Right lobe of liver (tissue), 6 donors: ENCODE results near the gene AVL9. TPM values are rescaled to one million over a fixed set of nuclear protein-coding genes. Genes with fewer than 3 reads are reported as not detected.

ENCODE experiments used
- ATAC-seq, 4 donors: fragments of 200-7000 bp; cut with Tn5 transposase; one replicate each; pipeline ENCODE4 v1.9.1; 2020; ENCODE audit warnings: mild to moderate bottlenecking in 4 of 4, moderate library complexity in 4 of 4
- DNase-seq, 3 donors: peaks; one replicate each; pipeline ENCODE4 v3.0.0-alpha.2; 2020
- H3K27ac ChIP-seq, 3 donors: fragments of 200-600 bp; one replicate each; pipeline ENCODE4 v1.8.0; 2022
- H3K27me3 ChIP-seq, 2 donors: fragments of 200-600 bp; one replicate each; pipeline ENCODE4 v1.8.0; 2022
- H3K36me3 ChIP-seq, 4 donors: fragments of 200-600 bp; sonication (generic) in 1 of 4; one replicate each; pipeline versions ENCODE4 v1.5.1 to v1.8.0; 2017 to 2022; ENCODE audit warnings: control low read depth in 1 of 4
- H3K4me1 ChIP-seq, 4 donors: fragments of 200-600 bp; sonication (generic) in 1 of 4; one replicate each; pipeline versions ENCODE4 v1.5.1 to v1.8.0; 2017 to 2022; ENCODE audit warnings: control low read depth in 1 of 4
- H3K4me3 ChIP-seq, 3 donors: fragments of 200-600 bp; one replicate each; pipeline ENCODE4 v1.8.0; 2022
- H3K9me3 ChIP-seq, 4 donors: fragments of 200-600 bp; sonication (generic) in 1 of 4; one replicate each; pipeline versions ENCODE4 v1.5.1 to v1.8.0; 2017 to 2022; ENCODE audit warnings: control low read depth in 1 of 4
- POLR2A ChIP-seq: fragments of 450-650 bp; IDR thresholded peaks from one replicate; pipeline ENCODE4 v1.6.1; 2017; ENCODE audit warnings: antibody characterized with exemption, mild to moderate bottlenecking
- WGBS: methylation state at CpG from one replicate; pipeline ENCODE4 v1.1.6; 2018; ENCODE audit warnings: low coverage, low lambda C conversion rate; ENCODE audit not compliant: insufficient coverage; ENCODE audit errors: missing lambda C conversion rate; 5-methylcytosine and 5-hydroxymethylcytosine counted together
- intact Hi-C, 2 donors: fragments of 100-400 bp; cut with DNase I; formaldehyde crosslinking; loops; one replicate each; pipeline versions ENCODE4 v1.11.2 to v1.14.1; 2022
- long read RNA-seq: library from polyadenylated mRNA; unstranded; transcript quantifications from one replicate; pipeline ENCODE4 v2.0.0, GENCODE V29; 2019
- total RNA-seq, 6 experiments: library from RNA; depleted of rRNA in 2 of 6; stranded (reverse); fragments of >200 nt in 2 of 6; fragmentation: NEBNext Ultra II Directional in 3 of 6; extraction: Animal tissue kit (Norgen Biotek cat#: 25700) in 3 of 6; gene quantifications; one replicate each; pipeline versions ENCODE4 v1.1.0 to v1.2.4, GENCODE V29; 2016 to 2023
- TF ChIP-seq, protein P1 (sequence below), 4 donors: fragments of 200-600 bp in 3 of 4; fragments of 450-650 bp in 1 of 4; IDR thresholded peaks; one replicate each; pipeline versions ENCODE4 v1.5.1 to v1.8.0; 2016 to 2022; ENCODE audit warnings: antibody characterized with exemption in 4 of 4, mild to moderate bottlenecking in 2 of 4
- donor health status: DM: no; HTN: yes; CAD: no.
- donor health status: DM: no; HTN: no; CAD: no.
- donor health status: DM: no; HTN: no; CAD: no.
- donor health status: DM: no; HTN: yes; CAD: no.
- donor health status: DM: no; HTN: yes; CAD: no.

The AVL9 gene
- 10 to 100 TPM; 12.5 to 22.9 (median 15.3) TPM for total RNA-seq
- long read RNA-seq: 0 reads

DNA sequence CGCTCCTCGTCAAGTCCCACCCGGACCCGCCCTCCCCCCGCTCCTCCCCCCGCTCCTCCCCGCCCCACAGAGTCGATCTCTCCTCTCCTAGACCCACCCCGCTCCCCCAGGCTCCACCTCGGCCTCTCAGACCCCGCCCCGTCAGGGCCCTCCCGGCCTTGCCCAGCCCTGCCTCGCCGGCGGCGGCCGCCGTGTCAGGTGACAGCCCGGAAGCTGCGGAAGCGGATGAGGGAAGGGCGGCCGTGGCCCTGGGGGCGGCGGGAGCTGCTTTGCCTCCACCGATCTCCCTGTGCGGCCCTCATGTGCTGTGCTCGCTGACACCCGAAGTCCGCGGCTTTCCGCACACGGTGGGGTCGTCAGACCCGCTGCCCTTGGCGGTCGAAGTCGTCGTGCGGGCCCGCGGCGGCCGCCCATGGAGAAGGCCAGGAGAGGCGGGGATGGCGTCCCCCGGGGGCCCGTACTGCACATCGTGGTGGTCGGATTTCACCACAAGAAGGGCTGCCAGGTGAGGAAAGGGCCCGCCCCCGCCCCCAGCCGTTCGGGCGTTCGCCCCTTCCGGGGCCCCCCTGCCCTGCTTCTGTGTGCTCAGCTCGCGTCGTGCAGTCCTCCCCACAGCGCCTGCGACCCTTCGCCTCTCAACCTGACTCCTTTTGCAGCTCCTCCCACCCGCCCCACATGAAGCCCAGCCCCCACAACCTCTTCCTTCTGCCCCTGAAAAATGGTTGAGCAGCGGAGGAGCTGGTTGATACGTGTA is at the start of gene AVL9:
TSS of gene AVL9 (plus strand) at position 192 of the 754 bp plus-strand sequence. CDS start at position 413, 221 bp downstream.
- Histone ChIP-seq H3K4me3 (peak within 1 kb of the TSS; percentile 92 to 97 (median 96)), H3K9me3 (no peaks in the 10 kb centered on the region), H3K36me3 (no peaks in the 10 kb centered on the region), H3K4me1 (peaks cover 0 to 19% (median 6%) of the 10 kb centered on the region in 4 donors), H3K27ac (peak within 1 kb of the TSS; percentile 83 to 93 (median 93)), H3K27me3 (no peaks in the 10 kb centered on the region)
- 0% methylated on average over 6 of the region's 67 CpGs for WGBS
- DNase-seq (peak; percentile 99 to 100 (median 100)), ATAC-seq (peak; percentile 95 to 100 (median 96))
- TF ChIP-seq POLR2A: peak; percentile 86
- TF ChIP-seq, protein P1, sequence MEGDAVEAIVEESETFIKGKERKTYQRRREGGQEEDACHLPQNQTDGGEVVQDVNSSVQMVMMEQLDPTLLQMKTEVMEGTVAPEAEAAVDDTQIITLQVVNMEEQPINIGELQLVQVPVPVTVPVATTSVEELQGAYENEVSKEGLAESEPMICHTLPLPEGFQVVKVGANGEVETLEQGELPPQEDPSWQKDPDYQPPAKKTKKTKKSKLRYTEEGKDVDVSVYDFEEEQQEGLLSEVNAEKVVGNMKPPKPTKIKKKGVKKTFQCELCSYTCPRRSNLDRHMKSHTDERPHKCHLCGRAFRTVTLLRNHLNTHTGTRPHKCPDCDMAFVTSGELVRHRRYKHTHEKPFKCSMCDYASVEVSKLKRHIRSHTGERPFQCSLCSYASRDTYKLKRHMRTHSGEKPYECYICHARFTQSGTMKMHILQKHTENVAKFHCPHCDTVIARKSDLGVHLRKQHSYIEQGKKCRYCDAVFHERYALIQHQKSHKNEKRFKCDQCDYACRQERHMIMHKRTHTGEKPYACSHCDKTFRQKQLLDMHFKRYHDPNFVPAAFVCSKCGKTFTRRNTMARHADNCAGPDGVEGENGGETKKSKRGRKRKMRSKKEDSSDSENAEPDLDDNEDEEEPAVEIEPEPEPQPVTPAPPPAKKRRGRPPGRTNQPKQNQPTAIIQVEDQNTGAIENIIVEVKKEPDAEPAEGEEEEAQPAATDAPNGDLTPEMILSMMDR (IDR thresholded peaks at IDR 0.05): no peak
- intact Hi-C loops: no loop called here

DNA sequence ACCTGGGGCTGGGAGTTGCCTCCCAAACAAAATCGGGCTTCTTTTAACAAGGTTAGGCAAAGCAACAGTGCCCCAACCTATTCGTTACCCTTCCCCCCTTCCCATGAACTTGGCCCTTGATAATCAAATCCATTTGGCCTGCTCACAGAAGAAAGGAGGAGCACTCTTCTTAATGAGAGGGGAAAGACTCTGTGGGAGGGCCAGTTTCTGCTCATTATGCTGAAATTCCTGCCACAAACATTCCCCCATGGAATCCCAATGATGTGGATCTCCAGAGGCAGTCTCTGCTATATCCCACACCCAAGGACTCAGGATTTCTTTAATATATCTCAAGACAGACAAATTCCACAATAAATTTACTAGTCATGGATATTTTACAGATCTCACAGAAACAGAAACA is 48.1 kb upstream of the AVL9 start:
- DNase-seq (no peak), ATAC-seq (no peak)
- intact Hi-C loops: no loop called here
- H3K9me3 ChIP-seq: no peaks in the 10 kb centered on the region
- no peaks in the 10 kb centered on the region for H3K36me3 ChIP-seq
- H3K27ac ChIP-seq: no peak overlapping the region
- 56% methylated on average over 2 of the region's 2 CpGs for WGBS
- no peak overlapping the region for H3K4me3 ChIP-seq
- H3K27me3 ChIP-seq: no peaks in the 10 kb centered on the region
- no peaks in the 10 kb centered on the region for H3K4me1 ChIP-seq
- TF ChIP-seq, protein P1 (IDR thresholded peaks at IDR 0.05): no peak
- TF ChIP-seq POLR2A: no peak

DNA sequence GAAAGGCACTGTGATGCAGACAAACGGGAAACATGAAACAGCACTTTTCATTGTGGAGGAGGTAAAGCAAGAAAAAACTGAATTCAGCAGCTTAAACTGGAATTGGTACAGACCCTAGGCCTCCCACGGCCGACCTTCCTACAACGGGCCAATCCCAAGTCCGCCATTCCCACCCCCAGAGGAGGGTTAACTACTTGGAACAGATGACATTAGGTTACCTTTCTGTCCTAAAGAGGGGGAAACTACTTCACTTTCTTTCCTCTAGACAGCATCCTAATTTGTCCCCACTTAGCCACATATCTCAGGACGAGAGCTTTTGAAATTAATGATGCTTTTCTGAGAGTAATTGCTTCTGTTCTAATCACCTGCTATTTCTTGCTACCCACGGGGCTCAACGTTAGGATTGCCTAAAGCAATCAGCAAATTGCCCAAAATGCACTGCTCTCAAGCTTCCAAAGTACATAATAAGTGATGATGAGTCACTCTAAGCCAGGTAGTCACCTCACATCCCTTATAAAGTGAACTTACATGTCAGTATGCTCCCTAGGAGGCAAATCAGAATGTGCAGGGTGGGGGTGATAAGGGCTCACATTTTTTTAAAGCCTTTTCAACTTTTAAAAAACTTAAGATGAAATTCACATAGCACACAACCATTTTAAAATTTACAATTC is 41.8 kb upstream of the AVL9 start:
- 51% methylated on average over 8 of the region's 8 CpGs for WGBS

DNA sequence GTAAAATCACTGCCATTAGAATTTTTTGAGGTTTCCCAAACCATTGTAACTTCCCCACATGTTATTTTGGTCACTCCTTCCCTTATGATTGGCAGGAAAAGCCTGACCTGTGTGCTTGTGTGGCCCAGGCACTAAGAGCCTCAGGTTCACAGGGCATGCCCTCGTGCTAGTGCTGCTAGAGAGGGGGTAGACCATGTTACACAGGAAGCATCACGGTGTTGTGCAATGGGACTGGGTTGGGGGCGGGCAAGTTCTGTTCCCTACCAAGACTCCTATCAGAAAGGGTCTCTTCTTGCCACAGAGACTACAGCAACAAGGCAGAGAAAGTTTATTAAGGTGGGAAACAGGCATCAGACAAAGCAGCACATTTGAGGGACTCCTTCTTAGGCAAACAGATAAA is 37.3 kb upstream of the AVL9 start:
- no peaks in the 10 kb centered on the region for H3K27me3 ChIP-seq
- no peaks in the 10 kb centered on the region for H3K9me3 ChIP-seq
- WGBS: 14% methylated on average over 3 of the region's 3 CpGs

More for the DNA sequence above, 41.8 kb upstream of the AVL9 start:
- Histone ChIP-seq H3K4me1 (no peaks in the 10 kb centered on the region), H3K27me3 (no peaks in the 10 kb centered on the region), H3K27ac (no peak overlapping the region), H3K4me3 (no peak overlapping the region), H3K9me3 (no peaks in the 10 kb centered on the region), H3K36me3 (no peaks in the 10 kb centered on the region)
- ATAC-seq (peak in 1 of 4 donors; percentile 45), DNase-seq (no peak)
- intact Hi-C loops: no loop called here
- TF ChIP-seq, protein P1 (IDR thresholded peaks at IDR 0.05): no peak
- TF ChIP-seq POLR2A: no peak

More for the DNA sequence above, 37.3 kb upstream of the AVL9 start:
- ATAC-seq (no peak), DNase-seq (no peak)
- intact Hi-C loops: no loop called here
- no peaks in the 10 kb centered on the region for H3K4me1 ChIP-seq
- TF ChIP-seq, protein P1 (IDR thresholded peaks at IDR 0.05): no peak
- no peak for TF ChIP-seq POLR2A
- no peak overlapping the region for H3K27ac ChIP-seq
- H3K36me3 ChIP-seq: no peaks in the 10 kb centered on the region
- H3K4me3 ChIP-seq: no peak overlapping the region
